Right hindlimb (tissue), 1 donor: ENCODE results near the gene MAP4K1.

Experiments used
- DNase-seq: peaks from one replicate; pipeline ENCODE4 v3.0.0-alpha.2; 2018

Gene MAP4K1

DNA sequence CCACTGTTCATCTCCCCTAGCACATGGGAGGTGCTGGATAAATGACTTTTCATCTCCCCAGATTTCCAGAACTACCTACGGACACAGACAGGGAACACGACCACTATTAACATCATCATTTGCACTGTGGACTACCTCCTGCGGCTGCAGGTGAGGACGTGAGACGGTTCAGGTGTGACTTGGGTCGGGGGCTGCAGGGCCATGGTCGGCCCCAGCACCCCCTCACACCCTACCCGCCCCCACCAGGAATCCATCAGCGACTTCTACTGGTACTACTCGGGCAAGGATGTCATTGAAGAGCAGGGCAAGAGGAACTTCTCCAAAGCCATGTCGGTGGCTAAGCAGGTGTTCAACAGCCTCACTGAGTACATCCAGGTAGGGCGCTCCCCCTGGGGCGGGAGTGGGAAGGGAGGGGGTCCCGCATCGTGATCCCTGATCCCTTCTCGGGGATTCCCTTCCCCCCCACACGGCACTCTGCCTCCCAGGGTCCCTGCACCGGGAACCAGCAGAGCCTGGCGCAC lies 74.4 kb downstream of the MAP4K1 start:
- no peak for DNase-seq

GRCh38 chr19:38542040-38542439 lies 75.7 kb downstream of the MAP4K1 start:
- DNase-seq: no peak

DNA sequence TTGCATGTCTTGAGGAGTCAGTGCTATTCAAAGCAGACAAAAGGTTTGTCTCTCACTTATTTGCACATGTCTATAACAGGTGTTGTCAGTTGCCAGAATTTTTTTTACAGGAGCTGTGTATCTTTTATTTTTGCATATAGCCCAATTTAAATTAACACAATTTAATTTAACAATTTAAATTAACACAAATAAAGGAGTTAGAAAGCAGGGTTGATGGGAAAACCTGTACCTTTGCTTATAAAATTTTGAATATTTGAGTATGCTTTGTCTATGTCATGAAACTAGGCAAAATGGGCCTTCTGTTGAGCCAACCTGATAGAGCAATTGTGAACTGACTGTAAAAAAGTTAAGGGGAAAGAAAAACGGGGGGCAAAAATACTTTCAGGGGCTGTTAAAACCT lies 78.0 kb downstream of the MAP4K1 start:
- no peak for DNase-seq

GRCh38 chr19:38538793-38539528 lies 78.8 kb downstream of the MAP4K1 start:
- DNase-seq: no peak

DNA sequence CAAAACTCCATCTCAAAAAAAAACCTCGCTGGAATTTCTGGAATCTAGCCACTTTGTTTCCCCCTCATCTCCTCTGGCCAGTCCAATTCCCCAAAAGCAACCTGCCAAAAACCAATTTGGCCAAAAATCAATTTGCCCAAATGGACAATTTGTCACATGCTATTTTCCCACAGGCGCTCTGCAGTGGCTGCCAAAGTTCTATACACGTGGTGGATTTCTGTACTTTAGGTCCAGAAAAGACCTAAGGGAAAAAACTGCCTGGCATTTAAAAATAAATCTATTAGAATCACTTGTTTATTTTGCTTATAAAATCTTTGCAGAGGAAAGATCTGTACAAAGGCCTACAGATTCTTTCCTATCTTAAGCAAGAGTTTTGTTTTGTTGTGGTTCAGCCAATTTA lies 79.4 kb downstream of the MAP4K1 start:
- DNase-seq: no peak
